ENCODE data around the gene EXO1.

EXO1 gene

DNA sequence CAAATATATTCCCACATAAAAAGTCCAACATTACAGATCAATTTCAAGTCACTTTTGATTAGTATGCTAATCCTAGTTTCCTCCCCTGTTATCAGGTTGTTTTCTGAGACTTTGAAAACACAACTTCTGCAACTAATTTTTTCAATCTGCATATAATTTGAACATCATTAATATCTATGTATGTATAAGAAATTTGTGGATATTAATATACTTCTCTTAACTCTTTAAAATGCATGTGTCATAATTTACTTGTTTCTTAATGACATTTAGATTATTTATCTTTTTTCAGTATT is 48.6 kb downstream of the EXO1 start:
- no peak overlapping the region for H3K4me3 ChIP-seq (ENCODE audit: low read length)
- H3K4me1 ChIP-seq (ENCODE audit: insufficient read depth, low read length) = no peaks in the 10 kb centered on the region
- H3K36me3 ChIP-seq (ENCODE audit: insufficient read depth, low read depth, low read length) = peaks cover 4% of the 10 kb centered on the region; the same call in 1 of the 2 replicates
- H3K9ac ChIP-seq (ENCODE audit: low read depth, low read length) = no peak overlapping the region
- no peaks in the 10 kb centered on the region for H3K27me3 ChIP-seq (ENCODE audit: insufficient read depth, low read length)
- H3K9me3 ChIP-seq (ENCODE audit: insufficient read depth, low read depth, low read length) = no peaks in the 10 kb centered on the region
- H3K27ac ChIP-seq (ENCODE audit: low read length) = no peak overlapping the region

DNA sequence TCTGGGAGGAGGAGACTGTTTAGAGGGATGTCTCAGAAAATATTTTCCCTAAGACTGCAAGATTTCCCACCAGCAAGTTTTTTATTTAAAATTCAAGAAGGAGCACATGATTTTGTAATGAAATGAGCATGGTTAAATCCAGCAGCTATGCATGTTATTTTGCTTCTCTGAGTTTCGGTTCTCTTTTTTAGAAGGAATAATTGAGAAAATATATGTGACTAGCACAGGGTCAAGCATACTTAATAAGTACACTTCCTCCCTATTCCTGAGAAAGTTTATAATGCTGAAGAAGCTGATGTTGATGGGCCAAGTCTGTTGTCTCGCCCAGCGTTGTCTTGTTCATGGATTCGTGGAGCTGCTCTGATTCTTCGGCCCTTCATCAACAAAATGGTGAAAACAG is 51.2 kb downstream of the EXO1 start:
- H3K27ac ChIP-seq (ENCODE audit: low read length) = no peak overlapping the region
- H3K9ac ChIP-seq (ENCODE audit: low read depth, low read length) = no peak overlapping the region

DNA sequence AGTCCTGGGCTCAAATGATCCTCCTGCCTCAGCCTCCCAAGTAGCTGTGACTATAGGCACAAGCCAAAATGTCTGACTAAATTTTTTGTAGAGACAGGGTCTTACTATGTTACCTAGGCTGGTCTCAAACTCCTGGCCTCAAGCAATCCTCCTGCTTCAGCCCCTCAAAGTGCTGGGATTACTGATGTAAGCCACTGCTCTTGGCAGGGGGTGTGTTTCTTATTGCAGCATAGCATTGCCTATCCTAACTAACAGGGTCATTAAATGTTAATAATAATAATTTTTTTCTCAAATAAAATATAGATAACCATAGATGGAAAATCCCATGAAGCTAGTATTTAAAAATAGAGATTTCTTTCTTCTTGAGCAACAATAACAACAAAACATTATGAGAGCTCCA is 52.4 kb downstream of the EXO1 start:
- no peaks in the 10 kb centered on the region for H3K27me3 ChIP-seq (ENCODE audit: insufficient read depth, low read length)
- no peak overlapping the region for H3K9ac ChIP-seq (ENCODE audit: low read depth, low read length)
- H3K4me1 ChIP-seq (ENCODE audit: insufficient read depth, low read length) = no peaks in the 10 kb centered on the region
- H3K9me3 ChIP-seq (ENCODE audit: insufficient read depth, low read depth, low read length) = no peaks in the 10 kb centered on the region
- H3K27ac ChIP-seq (ENCODE audit: low read length) = no peak overlapping the region
- no peaks in the 10 kb centered on the region for H3K36me3 ChIP-seq (ENCODE audit: insufficient read depth, low read depth, low read length)
- no peak overlapping the region for H3K4me3 ChIP-seq (ENCODE audit: low read length)

More for the DNA sequence above, 51.2 kb downstream of the EXO1 start:
- Histone ChIP-seq H3K4me3 (ENCODE audit: low read length) (no peak overlapping the region), H3K36me3 (ENCODE audit: insufficient read depth, low read depth, low read length) (no peaks in the 10 kb centered on the region), H3K9me3 (ENCODE audit: insufficient read depth, low read depth, low read length) (no peaks in the 10 kb centered on the region), H3K27me3 (ENCODE audit: insufficient read depth, low read length) (no peaks in the 10 kb centered on the region), H3K4me1 (ENCODE audit: insufficient read depth, low read length) (no peaks in the 10 kb centered on the region)

DNA sequence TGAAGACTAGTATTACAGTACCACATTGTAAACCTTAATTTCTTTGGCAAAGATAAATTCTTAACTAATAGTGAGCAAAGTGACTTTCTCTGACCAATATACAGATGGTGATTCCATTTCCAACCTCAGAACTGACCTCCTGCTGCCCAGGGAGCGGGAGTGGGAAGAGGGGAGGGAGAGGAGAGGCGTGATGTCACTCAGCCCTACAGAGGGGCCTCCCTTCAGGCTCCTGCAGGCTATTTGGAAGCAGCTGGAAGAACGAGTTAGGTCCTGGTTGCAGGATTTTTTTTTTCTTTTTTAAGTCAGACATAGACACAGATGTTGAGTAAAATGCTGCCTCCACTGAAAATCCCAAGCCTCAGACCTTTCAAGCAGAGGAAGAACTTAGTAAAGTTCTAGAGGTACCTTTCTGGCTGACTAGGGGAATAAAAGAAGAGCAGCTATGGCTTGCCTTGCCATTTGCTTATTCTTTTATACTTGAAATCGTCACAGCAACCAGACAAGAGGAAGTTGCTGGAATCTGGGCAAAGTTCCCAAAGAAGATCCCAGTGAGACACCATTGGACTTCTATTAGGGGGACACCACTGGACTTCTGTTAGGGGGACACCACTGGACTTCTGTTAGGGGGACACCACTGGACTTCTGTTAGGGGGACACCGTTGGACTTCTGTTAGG is 54.5 kb downstream of the EXO1 start:
- Histone ChIP-seq H3K4me3 (ENCODE audit: low read length) (no peak overlapping the region), H3K9me3 (ENCODE audit: insufficient read depth, low read depth, low read length) (no peaks in the 10 kb centered on the region), H3K27ac (ENCODE audit: low read length) (no peak overlapping the region), H3K4me1 (ENCODE audit: insufficient read depth, low read length) (no peaks in the 10 kb centered on the region), H3K27me3 (ENCODE audit: insufficient read depth, low read length) (no peaks in the 10 kb centered on the region), H3K36me3 (ENCODE audit: insufficient read depth, low read depth, low read length) (no peaks in the 10 kb centered on the region), H3K9ac (ENCODE audit: low read depth, low read length) (no peak overlapping the region)

DNA sequence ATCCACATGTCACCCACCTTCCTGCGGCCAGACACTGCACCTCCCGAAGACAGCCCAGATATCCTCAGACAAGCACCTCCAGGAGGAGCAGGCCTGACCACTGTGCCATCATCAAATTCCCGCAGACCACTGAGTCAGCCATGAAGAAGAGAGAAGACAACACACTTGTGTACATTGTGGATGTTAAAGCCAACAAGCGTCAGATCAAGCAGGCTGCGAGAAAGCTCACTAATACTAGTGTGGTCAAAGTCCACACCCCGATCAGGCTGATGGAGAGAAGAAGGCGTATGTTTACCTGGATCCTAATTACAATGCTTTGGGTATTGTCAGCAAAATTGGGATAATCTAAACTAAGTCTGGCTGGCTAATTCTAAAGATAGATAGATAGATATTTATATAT is 68.2 kb downstream of the EXO1 start:
- no peaks in the 10 kb centered on the region for H3K9me3 ChIP-seq (ENCODE audit: insufficient read depth, low read depth, low read length)
- no peaks in the 10 kb centered on the region for H3K36me3 ChIP-seq (ENCODE audit: insufficient read depth, low read depth, low read length)
- no peak overlapping the region for H3K9ac ChIP-seq (ENCODE audit: low read depth, low read length)
- no peak overlapping the region for H3K4me3 ChIP-seq (ENCODE audit: low read length)
- no peaks in the 10 kb centered on the region for H3K4me1 ChIP-seq (ENCODE audit: insufficient read depth, low read length)
- no peaks in the 10 kb centered on the region for H3K27me3 ChIP-seq (ENCODE audit: insufficient read depth, low read length)
- no peak overlapping the region for H3K27ac ChIP-seq (ENCODE audit: low read length)

DNA sequence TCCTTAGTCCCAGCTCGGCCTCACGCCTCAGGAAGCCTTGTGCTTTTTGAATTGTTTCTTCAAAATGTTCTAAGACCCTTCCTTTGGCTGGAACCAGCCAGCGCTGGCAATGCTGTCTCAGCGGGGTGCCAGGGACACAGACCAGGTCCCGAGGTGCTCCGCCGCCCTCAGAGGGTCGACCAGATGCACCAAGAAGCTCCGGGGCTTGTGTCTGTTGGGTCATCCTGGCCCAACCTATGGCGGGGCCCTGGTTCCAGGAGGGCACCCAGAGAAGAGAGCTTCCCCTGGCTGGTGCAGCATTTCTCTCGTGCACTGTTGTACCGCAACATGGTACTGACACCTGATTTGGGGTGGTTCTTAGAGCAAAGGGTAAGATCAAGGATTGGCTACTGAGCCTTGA is 69.5 kb downstream of the EXO1 start:
- H3K4me1 ChIP-seq (ENCODE audit: insufficient read depth, low read length) = no peaks in the 10 kb centered on the region
- H3K9me3 ChIP-seq (ENCODE audit: insufficient read depth, low read depth, low read length) = no peaks in the 10 kb centered on the region

DNA sequence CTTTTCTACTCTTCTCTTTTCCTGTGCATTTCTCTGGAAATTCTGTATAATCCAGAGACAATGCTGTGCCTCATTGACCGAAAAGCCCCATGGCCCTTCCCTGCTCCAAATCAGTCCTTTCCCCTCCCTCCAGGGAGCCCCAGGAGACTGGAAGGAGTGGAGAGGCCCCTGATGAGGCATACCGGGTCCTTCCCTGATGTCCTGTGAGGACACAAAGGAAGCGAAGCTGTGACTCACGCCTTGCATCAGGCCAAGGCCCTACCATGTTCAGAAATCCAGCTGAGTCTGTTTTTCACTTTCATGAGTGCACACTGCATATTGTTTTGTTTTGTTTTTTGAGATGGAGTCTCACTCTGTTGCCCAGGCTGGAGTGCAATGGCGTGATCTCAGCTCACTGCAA is 70.9 kb downstream of the EXO1 start:
- H3K9me3 ChIP-seq (ENCODE audit: insufficient read depth, low read depth, low read length) = no peaks in the 10 kb centered on the region
- H3K4me3 ChIP-seq (ENCODE audit: low read length) = no peak overlapping the region
- H3K9ac ChIP-seq (ENCODE audit: low read depth, low read length) = no peak overlapping the region
- no peak overlapping the region for H3K27ac ChIP-seq (ENCODE audit: low read length)
- no peaks in the 10 kb centered on the region for H3K27me3 ChIP-seq (ENCODE audit: insufficient read depth, low read length)
- H3K36me3 ChIP-seq (ENCODE audit: insufficient read depth, low read depth, low read length) = no peaks in the 10 kb centered on the region
- H3K4me1 ChIP-seq (ENCODE audit: insufficient read depth, low read length) = no peaks in the 10 kb centered on the region

More for the DNA sequence above, 69.5 kb downstream of the EXO1 start:
- H3K4me3 ChIP-seq (ENCODE audit: low read length) = no peak overlapping the region
- no peaks in the 10 kb centered on the region for H3K27me3 ChIP-seq (ENCODE audit: insufficient read depth, low read length)
- no peak overlapping the region for H3K27ac ChIP-seq (ENCODE audit: low read length)
- no peaks in the 10 kb centered on the region for H3K36me3 ChIP-seq (ENCODE audit: insufficient read depth, low read depth, low read length)
- H3K9ac ChIP-seq (ENCODE audit: low read depth, low read length) = no peak overlapping the region

DNA sequence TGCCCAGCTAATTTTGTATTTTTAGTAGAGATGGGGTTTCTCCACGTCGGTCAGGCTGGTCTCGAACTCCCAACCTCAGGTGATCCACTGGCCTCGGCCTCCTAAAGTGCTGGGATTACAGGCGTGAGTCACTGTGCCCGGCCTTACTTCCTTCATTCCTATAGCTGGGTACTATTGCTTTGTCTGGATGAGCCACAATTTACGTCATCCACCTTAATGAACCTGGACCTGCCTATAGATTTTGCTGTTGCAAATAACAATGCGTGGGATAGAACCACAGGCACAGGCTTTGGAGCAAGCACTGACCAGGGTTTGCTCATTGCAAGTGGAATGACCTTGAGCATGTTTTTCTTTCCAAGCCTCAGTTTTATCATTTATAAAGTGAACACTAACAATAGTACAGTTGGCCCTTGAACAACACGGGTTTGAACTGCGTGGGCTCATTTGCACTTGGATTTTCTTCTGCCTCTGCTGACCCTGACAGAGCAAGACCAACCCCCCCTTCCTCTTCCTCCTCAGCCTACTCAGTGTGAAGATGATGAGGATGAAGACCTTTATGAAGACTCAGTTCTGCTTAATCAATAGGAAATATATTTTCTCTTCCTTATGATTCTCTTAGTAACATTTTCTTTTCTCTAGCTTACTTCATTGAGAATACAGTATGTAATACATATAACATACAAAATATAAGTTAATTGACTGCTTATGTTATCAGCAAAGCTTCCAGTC is 76.2 kb downstream of the EXO1 start:
- no peaks in the 10 kb centered on the region for H3K4me1 ChIP-seq (ENCODE audit: insufficient read depth, low read length)
- no peak overlapping the region for H3K27ac ChIP-seq (ENCODE audit: low read length)
- H3K9ac ChIP-seq (ENCODE audit: low read depth, low read length) = no peak overlapping the region
- H3K36me3 ChIP-seq (ENCODE audit: insufficient read depth, low read depth, low read length) = no peaks in the 10 kb centered on the region
- no peaks in the 10 kb centered on the region for H3K9me3 ChIP-seq (ENCODE audit: insufficient read depth, low read depth, low read length)
- H3K4me3 ChIP-seq (ENCODE audit: low read length) = no peak overlapping the region
- no peaks in the 10 kb centered on the region for H3K27me3 ChIP-seq (ENCODE audit: insufficient read depth, low read length)

DNA sequence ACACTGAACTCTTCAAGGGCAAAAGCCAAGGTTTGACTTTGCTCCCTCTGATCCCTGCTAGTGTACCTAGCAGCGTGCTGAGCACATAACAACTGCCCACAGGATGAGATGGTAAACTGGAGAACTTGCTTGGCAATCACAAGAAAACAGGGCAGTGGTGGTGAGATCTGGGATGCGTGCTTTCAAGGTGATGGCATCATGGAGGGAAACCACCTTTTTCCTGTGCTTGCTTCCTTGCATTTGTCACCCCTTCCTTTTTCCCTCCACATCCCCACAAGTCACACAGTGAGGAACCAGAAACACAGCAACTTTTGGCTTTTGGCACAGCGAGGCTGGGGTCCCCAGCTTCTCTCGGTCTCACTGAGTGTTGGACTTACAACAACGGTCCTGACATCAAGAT is 78.1 kb downstream of the EXO1 start:
- no peak overlapping the region for H3K4me3 ChIP-seq (ENCODE audit: low read length)
- H3K36me3 ChIP-seq (ENCODE audit: insufficient read depth, low read depth, low read length) = no peaks in the 10 kb centered on the region
- no peak overlapping the region for H3K9ac ChIP-seq (ENCODE audit: low read depth, low read length)
- no peaks in the 10 kb centered on the region for H3K27me3 ChIP-seq (ENCODE audit: insufficient read depth, low read length)
- no peaks in the 10 kb centered on the region for H3K9me3 ChIP-seq (ENCODE audit: insufficient read depth, low read depth, low read length)
- H3K4me1 ChIP-seq (ENCODE audit: insufficient read depth, low read length) = no peaks in the 10 kb centered on the region
- H3K27ac ChIP-seq (ENCODE audit: low read length) = no peak overlapping the region

DNA sequence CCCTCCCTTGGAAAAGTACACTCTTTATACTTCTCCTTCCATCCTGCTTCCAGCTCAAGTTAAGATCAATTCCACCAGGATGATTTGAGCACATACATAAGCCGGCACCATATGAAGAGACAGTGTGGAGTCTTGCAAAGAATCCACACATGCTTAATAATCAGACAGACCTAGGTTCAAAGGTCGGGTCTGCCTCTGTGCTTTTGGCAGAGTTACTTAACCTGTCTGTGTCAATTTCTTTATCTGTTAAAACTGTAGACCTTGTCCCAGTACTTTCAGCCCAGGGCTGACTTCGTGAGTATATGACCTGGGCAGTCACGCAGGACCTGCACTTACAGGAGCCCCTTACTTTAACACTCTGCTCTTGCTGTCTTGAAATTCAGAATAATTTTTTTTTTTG is 79.3 kb downstream of the EXO1 start:
- H3K4me1 ChIP-seq (ENCODE audit: insufficient read depth, low read length) = no peaks in the 10 kb centered on the region
- H3K9me3 ChIP-seq (ENCODE audit: insufficient read depth, low read depth, low read length) = no peaks in the 10 kb centered on the region
- no peak overlapping the region for H3K4me3 ChIP-seq (ENCODE audit: low read length)
- no peaks in the 10 kb centered on the region for H3K36me3 ChIP-seq (ENCODE audit: insufficient read depth, low read depth, low read length)
- H3K9ac ChIP-seq (ENCODE audit: low read depth, low read length) = no peak overlapping the region
- no peaks in the 10 kb centered on the region for H3K27me3 ChIP-seq (ENCODE audit: insufficient read depth, low read length)
- no peak overlapping the region for H3K27ac ChIP-seq (ENCODE audit: low read length)

DNA sequence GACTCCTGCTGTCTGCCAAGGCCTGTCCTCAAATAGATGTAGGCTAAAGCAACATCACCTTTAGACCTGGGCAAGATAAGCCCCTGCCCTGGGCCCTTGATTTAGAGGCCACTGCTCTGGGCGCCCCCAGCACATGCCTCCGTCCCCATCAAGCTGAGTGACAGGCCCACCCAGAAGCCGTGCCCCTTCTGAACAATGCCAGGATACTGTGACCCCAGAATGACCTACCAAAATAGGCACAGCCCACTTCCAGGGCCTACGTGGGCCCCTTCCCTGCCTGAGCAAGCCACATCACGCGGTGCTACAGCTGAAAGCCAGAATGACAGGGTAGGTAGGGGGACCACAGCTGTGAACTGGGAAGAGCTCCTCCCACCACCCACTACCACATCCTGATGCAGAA is 84.8 kb downstream of the EXO1 start:
- Histone ChIP-seq H3K4me1 (ENCODE audit: insufficient read depth, low read length) (peaks cover 8% of the 10 kb centered on the region; the same call in 1 of the 2 replicates), H3K27me3 (ENCODE audit: insufficient read depth, low read length) (no peaks in the 10 kb centered on the region), H3K27ac (ENCODE audit: low read length) (no peak overlapping the region), H3K9ac (ENCODE audit: low read depth, low read length) (no peak overlapping the region), H3K9me3 (ENCODE audit: insufficient read depth, low read depth, low read length) (no peaks in the 10 kb centered on the region), H3K36me3 (ENCODE audit: insufficient read depth, low read depth, low read length) (no peaks in the 10 kb centered on the region), H3K4me3 (ENCODE audit: low read length) (no peak overlapping the region)

DNA sequence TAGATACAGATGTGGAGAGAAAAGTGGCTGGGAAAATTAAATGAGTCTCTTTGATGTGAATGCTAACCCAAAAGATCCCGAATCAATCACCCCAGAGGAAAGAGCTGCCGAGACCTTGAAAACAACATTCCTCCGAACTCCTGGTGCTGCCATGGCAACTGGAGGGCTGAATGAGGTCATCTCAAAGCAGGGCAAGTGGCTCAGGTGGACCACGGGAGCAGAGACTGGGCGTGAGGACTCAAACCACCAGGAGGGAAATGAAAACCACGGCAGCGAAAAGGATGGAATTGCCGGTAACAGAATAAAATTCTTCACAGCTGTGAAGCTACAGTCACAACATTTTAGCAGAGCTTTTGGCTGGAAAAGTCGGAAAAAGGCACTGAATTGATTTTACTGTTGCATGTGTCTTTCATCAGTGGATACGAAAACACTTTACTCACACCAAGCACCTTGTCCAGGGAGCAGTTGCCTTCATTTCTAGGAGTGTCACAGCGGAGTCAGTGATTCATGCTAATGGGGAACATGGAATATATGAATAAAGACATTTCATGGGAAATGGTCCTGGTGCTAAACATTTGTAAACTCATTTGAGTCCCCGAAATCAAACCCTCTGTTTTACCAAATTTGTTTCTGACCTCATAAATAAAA is 86.3 kb downstream of the EXO1 start:
- no peak overlapping the region for H3K27ac ChIP-seq (ENCODE audit: low read length)
- no peak overlapping the region for H3K9ac ChIP-seq (ENCODE audit: low read depth, low read length)
- no peak overlapping the region for H3K4me3 ChIP-seq (ENCODE audit: low read length)
- no peaks in the 10 kb centered on the region for H3K27me3 ChIP-seq (ENCODE audit: insufficient read depth, low read length)
- no peaks in the 10 kb centered on the region for H3K36me3 ChIP-seq (ENCODE audit: insufficient read depth, low read depth, low read length)
- H3K9me3 ChIP-seq (ENCODE audit: insufficient read depth, low read depth, low read length) = peaks cover 4% of the 10 kb centered on the region; the same call in 1 of the 2 replicates
- peaks cover 8% of the 10 kb centered on the region; the same call in 1 of the 2 replicates for H3K4me1 ChIP-seq (ENCODE audit: insufficient read depth, low read length)

All from iPS-20b (cell line).